ENCODE data around the gene KIDINS220.

- TF ChIP-seq CTCF (IDR thresholded peaks at IDR 0.05; ENCODE audit: insufficient read depth, low read depth, low read length) (no peak), EZH2 (IDR thresholded peaks at IDR 0.05; ENCODE audit: insufficient read depth, low read length) (no peak)
Measured at GRCh38 chr2:8790739-8791162, 46.7 kb downstream of the KIDINS220 start.
